Measurements from ENCODE around the gene TUFT1.
"Not testable (repeated sequence)": the region's sequence is repeated elsewhere in the genome, so short reads cannot be mapped to it uniquely, and the experiment has no call there.

TUFT1 gene

DNA sequence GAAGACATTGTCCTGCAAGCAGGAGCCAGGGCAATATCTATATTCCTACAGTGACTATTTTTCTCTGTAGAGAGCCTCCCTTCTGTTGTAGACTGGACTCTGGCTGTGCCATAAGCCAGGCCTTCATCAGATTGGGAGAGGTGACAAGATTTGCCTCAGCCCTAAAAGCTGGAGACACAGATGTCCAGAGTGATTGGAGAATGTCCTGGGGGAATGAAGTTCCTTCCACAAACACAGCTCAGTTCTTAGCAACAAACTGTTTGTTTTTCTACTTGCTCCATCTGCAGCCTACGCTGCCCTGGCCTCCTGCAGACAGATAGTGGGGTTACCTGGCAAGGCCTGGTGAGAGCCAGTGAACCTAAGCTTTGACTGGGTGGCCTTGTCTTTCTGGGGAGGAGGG is 41.8 kb downstream of the TUFT1 start:
- no peak for DNase-seq

DNA sequence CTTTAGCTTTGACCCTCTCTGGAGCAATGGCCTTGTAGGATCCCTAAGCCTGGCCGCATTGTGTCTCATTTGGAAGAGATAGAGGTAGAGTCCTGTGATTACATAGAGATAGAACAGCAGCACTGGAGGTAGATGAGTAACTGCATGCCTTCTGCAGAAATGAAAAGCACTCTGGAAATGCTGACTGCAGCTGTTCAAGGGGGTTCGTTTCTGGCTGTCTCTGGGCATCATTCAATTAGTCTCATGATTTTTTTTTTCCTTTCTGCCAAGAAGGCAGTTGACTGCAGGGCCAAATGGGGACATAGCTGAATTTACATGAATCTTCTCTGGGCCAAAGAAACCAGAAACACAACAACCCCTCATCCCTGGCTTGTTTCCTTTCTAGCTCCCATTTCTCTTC is 43.7 kb downstream of the TUFT1 start:
- DNase-seq: no peak

DNA sequence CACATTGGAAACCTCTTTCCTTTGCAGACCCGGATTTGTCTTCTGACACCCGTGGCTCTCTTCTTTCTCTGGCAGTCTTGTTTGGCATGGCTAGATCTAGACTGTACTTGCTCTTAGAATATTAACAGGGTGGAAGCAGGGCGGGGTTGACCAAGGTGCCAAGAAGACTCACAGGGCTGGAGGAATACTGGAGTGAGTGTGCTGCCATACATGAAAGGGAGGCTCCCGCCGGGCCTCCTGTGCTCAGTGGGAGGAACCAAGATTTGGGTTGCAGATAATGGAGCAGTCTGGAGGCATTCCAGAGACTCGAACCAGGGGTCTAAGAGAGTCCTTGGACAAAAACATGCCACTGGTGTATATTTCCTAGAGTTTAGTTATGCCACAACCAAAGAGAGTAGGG is 44.2 kb downstream of the TUFT1 start:
- DNase-seq: no peak

DNA sequence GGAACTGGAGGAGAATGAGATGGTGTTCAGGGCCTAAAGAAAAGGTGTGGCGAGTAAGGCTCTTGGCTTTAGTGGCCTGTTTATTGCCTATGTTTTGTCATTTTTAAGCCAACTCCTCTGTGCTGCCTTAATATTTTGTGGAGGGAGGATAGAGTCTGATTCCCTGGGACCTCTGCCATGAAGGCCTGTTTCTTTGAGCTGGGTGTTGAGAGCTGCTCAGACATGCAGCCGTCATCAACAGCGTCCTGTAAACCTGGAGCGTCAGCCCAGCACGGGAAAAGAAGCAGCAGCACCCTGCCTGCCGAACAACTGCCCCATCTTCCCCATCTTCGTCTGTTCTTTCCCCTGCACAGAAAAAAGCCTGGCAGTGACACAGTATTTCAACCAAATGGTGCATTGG is 44.7 kb downstream of the TUFT1 start:
- no peak for DNase-seq

DNA sequence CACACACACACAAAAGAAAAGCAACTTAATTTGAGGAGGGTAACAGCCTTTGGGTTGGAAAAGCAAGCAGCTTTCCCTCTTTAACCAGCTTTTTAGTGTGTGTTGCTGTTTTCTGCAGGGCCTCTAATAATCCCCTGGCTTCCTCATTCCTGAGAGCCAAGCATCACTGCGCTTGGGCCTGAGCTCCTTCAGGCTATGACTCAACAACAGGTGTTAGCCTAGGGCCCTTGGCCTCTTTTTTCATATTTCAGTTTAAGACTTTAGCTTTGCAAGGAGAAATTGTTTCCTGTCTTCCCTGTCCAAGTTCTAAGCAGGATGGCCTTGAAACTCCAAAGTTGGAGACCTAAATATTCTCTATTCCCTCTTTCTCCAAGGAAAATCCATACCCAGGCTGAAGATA is 45.5 kb downstream of the TUFT1 start:
- DNase-seq: peak in 1 of 4 experiments; percentile 12

DNA sequence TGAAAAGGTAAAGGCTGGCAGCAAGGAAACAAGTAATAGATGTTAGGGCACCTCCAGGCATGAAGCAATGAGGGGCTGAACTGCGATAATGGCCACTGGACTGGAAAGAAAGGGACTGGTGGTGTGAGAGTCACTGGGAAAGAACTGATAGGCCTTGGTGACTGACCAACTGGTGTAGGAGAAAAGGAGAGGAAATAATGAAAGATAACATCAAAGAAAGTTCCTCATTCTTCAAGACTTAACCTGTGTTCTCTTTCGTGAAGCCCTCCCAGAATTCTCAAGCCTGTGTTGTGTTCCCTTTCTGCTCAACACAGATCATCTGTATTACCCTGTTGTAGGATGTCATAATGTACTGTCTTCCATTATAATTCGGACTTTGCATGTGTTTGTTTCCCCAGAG is 50.9 kb downstream of the TUFT1 start:
- no peak for DNase-seq

DNA sequence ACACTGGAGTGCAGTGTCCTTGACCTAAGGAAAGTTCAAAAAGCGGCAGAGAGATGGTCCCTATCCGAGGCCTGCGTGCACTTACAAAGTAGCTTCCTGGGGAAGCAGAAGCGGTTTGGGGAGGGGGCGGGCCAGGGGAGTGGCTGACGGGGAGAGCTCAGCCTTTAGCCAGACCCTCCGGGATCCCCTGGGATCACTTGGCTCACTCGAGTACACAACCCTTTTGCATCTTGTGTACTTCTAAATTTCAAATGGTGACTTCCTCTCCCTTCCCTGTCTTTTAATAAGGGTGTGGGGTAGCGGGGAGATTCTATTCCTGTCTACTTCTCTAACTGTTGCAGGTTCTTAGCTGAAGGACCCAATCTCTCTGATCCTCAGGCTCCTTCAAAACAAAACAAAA is 53.6 kb downstream of the TUFT1 start:
- DNase-seq: peak in 3 of 4 experiments; percentile 10 to 14 (median 11)

DNA sequence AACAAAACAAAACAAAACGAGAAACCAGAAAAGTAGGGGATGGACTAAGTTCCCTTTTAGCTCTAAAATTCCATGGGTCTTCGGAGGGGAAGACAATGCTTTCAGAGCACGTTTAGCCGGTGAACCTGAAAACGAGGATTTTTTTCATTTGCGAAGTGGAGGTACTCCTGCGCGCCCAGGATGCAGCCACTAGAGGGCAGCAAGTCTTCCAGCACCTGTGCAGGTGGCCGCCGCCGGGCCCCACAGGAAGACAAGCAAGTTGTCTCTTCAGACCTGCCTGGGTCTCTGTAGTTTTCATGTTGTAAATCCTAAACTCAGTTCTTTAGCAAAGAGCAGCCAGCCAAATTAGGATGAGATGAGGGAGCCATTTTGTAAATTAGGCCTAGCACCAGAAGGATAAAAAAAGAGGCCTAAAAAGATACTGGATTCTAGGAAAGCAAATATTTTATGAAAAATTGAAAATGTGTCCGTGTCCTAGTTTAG is 54.1 kb downstream of the TUFT1 start:
- peak; percentile 43 to 74 (median 53) for DNase-seq

DNA sequence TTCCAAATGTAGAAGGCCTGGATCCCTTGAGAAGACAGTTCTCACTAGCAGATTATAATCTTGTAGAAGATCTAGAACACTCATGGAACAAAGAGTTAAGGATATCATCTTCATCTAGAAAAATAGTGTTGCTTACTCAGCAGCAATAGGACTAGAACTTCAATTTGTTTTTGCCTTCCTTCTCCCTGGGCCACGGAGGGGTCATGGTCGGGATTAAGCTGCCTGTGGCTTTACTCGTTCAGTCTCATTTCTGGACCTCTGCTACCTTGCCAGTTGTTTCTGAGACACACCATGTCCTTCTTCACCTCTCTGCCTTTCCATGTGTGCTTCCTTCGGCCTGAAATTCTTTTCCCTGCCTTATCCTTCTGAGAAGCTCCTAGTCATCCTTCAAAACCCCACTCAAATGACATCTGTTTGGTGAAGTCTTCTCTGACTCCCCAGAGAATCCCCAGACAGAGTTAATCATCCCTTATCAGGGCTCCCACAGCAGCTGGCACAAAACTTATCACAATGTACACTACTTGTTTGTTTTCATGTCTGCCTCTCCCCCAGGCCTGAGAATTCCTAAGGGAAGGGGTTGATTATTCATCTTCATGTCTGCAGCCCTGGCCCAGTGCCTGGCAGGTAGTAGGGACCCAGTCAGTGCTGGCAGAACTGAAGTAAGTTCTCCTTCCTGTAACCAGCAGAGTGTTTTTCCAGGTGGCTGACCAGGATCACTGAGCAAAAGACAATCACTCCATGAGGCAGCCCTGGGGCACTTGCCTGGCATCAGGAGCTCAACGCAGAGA is 56.3 kb downstream of the TUFT1 start:
- no peak for DNase-seq

DNA sequence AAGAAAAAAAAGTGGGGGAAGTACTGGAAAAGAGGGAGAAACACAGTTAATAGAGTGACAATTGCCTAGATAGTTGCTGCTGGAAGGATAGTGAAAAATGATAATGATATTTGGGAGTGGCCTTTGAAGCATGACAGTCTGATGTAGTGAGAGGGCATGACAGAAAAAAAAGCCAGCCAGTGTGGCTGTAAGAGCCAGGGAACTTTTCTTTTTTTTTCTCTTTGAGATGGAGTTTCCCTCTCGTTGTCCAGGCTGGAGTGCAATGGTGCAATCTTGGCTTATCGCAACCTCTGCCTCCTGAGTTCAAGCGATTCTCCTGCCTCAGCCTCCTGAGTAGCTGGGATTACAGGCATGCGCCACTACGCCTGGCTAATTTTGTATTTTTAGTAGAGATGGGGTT is 62.4 kb downstream of the TUFT1 start:
- not testable (repeated sequence) for DNase-seq

DNA sequence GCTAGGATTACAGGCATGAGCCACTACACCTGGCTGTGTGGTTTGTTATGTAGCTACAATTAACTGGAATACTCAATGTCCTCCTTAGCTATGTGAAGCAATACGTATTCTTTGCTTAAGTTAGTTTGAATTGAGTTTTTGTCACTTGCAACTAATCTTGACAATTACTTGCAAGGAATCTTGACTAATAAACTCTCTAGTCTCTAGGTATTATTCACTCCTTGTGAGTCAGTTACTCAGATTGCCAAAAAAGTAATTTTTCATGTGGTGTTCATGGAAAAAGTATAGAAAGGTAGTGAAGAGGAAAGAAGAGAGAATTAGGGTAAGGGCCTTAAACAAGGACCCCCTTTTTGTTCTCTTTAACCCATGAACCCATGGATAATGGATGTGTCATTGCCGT is 64.2 kb downstream of the TUFT1 start:
- DNase-seq: no peak

DNA sequence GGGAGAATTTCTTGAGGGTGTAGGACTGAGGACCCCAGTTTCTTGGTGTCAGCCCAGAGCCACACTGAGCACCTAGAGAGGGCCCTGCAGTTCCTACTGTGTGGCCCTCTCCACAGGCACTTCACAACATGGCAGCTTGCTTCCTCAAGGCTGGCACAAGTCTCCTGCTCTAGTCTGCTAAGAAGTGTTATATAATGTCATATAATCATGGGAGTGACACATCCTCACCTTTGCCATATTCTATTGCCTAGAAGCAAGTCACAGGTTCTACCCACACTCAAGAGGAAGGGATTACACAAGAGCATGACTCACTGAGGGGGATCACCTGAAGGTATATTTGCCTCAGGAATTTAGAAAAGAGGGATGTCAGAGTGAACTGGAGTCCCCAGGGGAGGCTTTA is 66.3 kb downstream of the TUFT1 start:
- peak in 3 of 4 experiments; percentile 37 to 51 (median 44) for DNase-seq

DNA sequence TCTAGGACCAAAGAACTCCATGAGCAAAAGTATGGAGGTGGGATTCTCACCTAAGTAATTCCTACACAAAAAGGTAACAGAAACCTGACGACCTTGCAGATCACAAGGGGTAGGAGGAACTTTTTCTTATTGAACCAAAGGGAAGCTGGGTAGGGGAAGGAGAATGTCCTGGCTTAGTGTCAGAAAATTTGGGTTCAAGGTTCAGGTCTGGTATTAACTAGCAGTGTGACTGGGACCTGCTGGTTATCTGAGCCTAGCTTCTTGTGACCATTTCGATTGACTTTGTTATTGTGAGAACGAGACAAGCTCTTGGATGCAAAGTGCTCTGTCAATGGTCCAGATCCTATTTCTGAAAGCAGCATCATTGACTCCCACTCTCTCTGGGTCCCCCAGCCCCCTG is 66.7 kb downstream of the TUFT1 start:
- DNase-seq: no peak

DNA sequence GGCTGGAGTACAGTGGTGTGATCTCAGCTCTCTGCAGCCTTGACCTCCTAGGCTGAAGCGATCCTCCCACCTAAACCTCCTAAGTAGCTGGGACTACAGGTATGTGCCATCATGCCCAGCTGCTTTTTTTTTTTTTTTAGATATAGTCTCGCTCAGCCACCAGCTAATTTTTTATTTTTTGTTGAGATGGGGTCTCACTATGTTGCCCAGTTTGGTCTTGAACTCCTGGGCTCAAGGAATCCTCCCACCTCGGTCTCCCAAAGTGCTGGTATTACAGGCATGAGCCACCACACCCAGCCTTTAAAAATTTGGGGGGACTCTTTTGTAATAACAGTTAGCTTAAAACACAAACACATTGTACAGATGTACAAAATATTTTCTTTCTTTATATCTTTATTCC is 70.0 kb downstream of the TUFT1 start:
- no peak for DNase-seq

DNA sequence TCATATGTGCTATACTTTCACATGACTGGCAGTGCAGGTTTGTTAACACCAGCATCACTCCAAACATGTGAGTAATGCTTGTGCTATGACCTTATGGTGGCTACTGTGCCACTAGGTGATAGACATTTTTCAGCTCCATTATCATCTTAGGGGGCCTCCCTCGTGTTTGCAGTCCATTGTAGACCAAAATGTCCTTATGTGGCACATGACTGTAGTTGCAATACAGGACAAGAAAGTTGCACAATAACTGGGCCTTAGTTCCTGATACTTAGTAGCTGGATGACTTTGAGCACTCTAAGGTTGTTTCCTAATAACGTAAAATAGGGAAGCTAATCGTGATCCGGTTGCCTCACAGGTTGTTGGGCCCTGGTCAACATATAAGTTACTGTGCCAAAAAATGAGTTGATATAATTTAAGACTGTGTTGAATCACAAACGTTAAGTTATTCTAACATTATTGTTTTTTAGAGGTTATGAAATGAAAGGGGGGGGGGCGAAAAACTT is 71.2 kb downstream of the TUFT1 start:
- DNase-seq: peak; percentile 86 to 99 (median 94)

DNA sequence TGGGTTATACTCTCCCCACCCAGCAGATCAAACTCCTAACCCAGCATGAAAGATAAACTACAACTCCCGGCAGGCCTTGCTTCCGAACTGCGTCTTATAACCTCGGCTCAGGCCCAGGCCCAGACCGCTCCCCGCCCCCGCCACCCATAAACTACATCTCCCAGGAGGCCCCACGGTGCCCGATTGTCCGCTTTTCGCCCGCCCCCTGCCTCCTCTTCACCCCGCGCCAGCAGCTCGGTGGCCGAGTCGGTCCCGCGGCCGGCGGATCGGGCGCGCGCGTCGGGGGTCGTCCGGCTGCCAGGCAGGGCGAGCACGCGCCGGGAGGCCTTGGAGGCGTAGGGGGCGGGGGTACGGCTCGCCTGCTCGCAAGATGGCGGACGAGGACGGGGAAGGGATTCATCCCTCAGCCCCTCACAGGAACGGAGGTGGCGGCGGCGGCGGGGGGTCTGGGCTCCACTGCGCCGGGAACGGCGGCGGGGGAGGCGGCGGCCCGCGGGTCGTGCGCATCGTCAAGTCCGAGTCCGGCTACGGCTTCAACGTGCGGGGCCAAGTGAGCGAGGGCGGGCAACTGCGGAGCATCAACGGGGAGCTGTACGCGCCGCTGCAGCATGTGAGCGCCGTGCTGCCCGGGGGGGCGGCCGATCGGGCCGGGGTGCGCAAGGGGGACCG is 71.9 kb downstream of the TUFT1 start, which contains the start of gene SNX27:
Gene SNX27, plus strand, starts transcription at position 219 of the 669 bp plus-strand sequence. Its CDS starts 152 bp downstream, at position 371.
- peak; percentile 88 to 94 (median 92) for DNase-seq

DNA sequence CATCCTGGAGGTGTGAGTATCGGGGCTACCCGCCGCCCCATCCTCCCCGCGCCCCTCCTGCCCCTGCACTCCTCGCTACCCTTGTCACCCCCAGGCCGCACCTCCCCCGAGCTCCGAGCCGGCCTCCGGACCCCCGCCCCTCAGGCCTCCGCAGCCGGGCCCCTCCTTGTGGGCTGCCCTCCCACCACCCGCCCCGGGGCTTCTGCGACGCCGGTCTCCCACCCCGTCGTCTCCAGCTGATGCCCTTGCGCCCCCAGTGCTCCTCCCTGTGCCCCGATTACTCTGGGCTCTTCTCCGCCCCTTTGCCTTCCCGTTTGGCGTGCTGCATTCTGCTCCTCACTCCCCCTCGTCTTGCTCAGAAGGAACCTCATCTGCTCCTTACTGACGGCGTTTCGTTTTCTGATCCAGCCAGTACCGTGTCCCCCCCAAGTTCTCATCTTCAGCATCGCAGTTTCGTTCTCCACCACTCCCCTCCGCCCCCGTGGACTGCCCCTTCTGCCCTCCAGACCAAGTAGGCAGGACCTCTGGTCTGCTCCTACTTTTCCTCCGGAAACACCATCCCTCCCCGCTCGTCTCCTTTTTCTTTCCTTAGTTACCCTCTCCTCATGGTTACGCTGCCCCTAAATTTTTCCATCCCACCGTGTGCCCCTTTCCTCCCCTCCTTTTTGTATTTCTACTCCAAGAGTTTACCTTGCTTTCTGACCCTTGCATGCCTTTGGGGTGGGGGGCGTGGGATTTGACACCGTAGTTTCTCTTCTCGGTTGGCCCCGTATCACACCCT is 72.6 kb downstream of the TUFT1 start:
- DNase-seq: peak; percentile 22 to 58 (median 48)

DNA sequence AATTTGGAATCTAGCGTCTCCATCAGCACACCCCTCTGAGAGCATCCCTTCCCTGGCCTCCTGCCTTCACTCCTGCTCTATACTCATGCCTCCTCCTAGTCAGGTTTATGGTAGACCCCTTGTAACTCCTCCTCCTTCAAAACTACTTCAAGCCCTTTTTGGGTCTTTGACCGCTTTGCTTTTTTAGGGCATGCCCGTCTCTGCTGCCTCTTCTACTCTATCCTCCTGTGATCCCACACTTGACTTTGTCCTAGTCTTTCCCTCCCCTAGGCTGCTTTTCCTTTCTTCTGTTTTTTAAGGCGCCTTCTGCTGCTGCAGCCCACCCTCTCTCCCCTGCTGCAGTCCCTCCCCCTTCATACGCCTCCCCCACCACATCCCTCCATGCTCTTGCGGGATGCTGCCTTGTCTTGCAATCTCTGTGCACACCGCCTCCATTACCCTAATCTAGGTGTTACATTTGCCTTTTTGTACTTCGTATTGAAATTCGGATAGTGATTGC is 73.2 kb downstream of the TUFT1 start:
- no peak for DNase-seq

DNA sequence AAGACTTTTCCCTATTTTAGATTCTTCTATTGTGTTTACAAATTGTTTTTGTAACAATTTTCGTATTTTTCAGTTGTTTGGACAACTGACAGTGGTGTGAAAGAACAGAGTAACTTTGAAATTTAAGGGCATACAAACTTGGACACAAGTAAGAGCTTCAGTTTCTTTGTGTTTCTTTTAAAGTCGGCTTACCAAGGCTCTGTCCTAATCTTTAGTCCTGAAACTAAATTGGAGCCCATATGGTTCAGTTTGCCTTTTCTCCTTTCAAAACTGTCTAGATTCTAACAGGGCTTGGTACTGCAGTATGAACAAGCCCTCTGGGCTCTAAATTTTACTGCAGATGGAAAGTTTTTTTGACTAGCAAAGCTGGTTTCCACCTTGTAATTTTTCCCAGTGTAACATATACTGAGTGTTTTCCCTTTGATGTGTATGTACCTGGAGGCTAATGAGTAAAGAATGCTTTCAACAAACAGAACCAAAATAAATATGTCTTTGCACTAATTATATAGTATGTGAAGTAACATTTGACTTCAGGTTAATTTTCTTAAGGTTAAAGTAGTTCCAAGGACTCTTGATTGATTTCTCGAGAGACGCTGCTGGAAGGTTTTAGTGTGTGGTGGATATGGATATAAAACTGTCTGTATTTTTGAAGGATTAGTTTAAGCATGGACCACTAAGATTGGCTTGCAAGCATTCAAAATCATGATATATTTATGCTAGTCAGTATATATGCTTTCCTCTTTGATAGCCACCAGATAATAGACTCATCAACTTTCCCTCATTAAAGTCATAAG is 75.8 kb downstream of the TUFT1 start:
- no peak for DNase-seq

DNA sequence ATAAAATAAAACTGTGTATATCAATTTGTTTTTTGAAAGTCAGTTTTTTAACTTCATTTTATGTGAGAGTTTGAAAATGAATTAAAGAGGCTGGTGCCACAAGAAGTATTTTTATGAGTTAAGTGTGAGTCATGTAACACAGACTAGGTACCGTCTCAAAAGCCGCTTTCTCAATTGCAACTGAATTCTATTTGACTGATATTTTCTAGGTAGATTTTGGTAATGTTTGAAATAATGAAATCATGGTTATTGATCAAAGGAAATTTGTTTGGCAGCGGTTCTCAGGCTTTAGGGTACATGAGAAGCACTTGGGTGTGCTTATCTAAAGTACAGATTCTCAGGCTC is 76.4 kb downstream of the TUFT1 start:
- no peak for DNase-seq

DNA sequence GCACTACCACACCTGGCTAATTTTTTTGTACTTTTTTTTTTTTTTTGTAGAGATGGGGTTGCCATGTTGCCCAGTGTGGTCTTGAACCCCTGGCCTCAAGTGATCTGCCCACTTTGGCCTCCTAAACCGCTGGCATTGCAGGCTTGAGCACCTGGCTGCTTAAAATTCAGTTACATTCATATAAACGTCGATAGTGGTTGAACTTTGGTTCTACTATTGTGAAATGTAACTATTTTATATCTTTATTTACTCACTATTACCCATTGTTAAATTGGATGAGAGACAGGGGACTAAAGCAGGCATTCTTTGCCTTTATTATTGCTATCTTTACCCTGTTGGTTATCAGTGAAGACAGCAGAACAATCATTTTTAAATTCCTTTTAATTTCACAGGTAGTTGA is 77.9 kb downstream of the TUFT1 start:
- no peak for DNase-seq

DNA sequence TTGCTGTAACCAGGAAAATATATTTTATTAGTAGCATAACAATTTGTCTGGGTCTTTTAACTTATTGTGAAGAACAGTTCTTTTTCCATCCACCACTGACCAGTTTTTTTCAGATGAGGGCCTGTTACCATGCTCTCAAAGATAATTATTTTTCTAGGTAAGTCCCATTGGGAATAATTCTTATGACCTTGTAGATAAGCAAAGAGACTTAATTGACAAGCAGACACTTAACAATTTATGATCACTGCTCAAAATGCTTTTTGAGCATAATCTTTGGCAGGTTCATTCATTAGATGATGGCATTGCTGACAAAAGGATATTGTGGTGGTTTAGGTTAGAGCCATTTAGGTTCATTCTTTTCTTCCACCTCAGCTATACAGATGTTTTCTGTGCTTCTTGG is 78.4 kb downstream of the TUFT1 start:
- DNase-seq: no peak
